ENCODE results near the gene SLC17A3. TPM values are rescaled to one million over a fixed set of nuclear protein-coding genes. Genes with fewer than 3 reads are reported as not detected.

SLC17A3 gene, protein sequence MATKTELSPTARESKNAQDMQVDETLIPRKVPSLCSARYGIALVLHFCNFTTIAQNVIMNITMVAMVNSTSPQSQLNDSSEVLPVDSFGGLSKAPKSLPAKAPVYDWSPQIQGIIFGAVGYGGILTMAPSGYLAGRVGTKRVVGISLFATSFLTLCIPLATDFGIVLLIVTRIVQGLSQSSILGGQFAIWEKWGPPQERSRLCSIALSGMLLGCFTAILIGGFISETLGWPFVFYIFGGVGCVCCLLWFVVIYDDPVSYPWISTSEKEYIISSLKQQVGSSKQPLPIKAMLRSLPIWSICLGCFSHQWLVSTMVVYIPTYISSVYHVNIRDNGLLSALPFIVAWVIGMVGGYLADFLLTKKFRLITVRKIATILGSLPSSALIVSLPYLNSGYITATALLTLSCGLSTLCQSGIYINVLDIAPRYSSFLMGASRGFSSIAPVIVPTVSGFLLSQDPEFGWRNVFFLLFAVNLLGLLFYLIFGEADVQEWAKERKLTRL
- not detected in 2 replicates for total RNA-seq

DNA sequence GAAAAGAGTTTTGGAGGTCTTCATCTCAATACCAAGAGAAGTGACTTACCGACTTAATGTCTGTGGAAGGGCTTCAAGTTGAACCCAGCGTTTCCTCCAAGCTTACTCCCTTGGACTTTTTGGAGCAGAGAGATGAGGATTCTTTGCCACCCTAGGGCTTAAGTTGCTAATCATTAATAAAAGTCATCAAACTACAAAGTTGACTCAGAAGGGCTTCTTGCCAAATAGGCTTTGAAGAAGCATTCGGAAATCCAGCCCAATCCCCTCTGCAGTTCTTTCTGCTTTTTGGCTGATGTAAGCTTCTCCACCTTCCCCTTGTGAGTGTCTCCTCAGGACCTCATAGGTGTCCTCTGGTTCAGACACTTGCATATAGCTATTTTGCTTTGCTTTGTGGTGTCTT, at the start of gene SLC17A3:
Gene SLC17A3, minus strand, starts transcription at position 126 of the 400 bp plus-strand sequence. CDS start 5,856 bp downstream, outside the sequence.
- DNase-seq (ENCODE audit: insufficient read length, low spot score, missing footprints) = no peak

DNA sequence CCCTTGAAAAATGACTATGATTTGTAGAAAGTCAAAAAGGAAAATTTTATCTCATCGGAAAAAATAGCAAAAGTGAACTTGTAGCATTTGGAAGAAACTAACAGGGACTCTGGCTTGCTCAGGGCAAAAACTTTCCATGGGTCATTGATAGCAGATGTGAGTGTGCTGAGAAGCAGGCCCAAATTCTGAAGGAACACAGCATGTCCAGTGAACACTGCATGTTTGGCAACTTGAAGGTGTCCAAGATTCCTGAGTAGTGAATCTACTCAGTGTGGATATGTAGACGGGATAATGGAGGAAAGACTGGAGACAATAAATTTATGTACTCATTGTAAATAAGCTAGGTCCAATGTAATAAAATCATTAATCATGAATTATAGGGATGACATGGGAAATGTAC, 48.3 kb upstream of the SLC17A3 start:
- Histone ChIP-seq H3K27ac (ENCODE audit: low read depth, low read length) (no peak overlapping the region), H3K79me2 (ENCODE audit: insufficient read depth, low read length) (no peaks in the 10 kb centered on the region), H3K36me3 (ENCODE audit: insufficient read depth, low read length) (no peaks in the 10 kb centered on the region), H3K27me3 (ENCODE audit: insufficient read depth, low read length) (no peaks in the 10 kb centered on the region), H3K4me2 (ENCODE audit: insufficient read depth, low read length) (no peak overlapping the region), H3K9me3 (ENCODE audit: low read depth, low read length) (no peaks in the 10 kb centered on the region), H3K4me1 (ENCODE audit: insufficient read depth, low read length) (no peaks in the 10 kb centered on the region), H4K20me1 (ENCODE audit: insufficient read depth, low read length) (no peaks in the 10 kb centered on the region), H2AFZ (ENCODE audit: low read length) (no peak overlapping the region), H3K4me3 (ENCODE audit: insufficient read depth, low read length) (no peak overlapping the region)
- no peak for DNase-seq (ENCODE audit: insufficient read length, low spot score, missing footprints)
- TF ChIP-seq, protein P1, sequence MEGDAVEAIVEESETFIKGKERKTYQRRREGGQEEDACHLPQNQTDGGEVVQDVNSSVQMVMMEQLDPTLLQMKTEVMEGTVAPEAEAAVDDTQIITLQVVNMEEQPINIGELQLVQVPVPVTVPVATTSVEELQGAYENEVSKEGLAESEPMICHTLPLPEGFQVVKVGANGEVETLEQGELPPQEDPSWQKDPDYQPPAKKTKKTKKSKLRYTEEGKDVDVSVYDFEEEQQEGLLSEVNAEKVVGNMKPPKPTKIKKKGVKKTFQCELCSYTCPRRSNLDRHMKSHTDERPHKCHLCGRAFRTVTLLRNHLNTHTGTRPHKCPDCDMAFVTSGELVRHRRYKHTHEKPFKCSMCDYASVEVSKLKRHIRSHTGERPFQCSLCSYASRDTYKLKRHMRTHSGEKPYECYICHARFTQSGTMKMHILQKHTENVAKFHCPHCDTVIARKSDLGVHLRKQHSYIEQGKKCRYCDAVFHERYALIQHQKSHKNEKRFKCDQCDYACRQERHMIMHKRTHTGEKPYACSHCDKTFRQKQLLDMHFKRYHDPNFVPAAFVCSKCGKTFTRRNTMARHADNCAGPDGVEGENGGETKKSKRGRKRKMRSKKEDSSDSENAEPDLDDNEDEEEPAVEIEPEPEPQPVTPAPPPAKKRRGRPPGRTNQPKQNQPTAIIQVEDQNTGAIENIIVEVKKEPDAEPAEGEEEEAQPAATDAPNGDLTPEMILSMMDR (IDR thresholded peaks at IDR 0.05; ENCODE audit: extremely low read depth, low read depth, low read length) = no peak

More for the DNA sequence above, at the start of gene SLC17A3:
- no peaks in the 10 kb centered on the region for H3K27me3 ChIP-seq (ENCODE audit: insufficient read depth, low read length)
- no peaks in the 10 kb centered on the region for H4K20me1 ChIP-seq (ENCODE audit: insufficient read depth, low read length)
- no peaks in the 10 kb centered on the region for H3K4me1 ChIP-seq (ENCODE audit: insufficient read depth, low read length)
- no peaks in the 10 kb centered on the region for H3K79me2 ChIP-seq (ENCODE audit: insufficient read depth, low read length)
- no peak within 1 kb of the TSS for H3K4me3 ChIP-seq (ENCODE audit: insufficient read depth, low read length)
- no peak within 1 kb of the TSS for H2AFZ ChIP-seq (ENCODE audit: low read length)
- no peaks in the 10 kb centered on the region for H3K36me3 ChIP-seq (ENCODE audit: insufficient read depth, low read length)
- H3K9me3 ChIP-seq (ENCODE audit: low read depth, low read length) = no peaks in the 10 kb centered on the region
- no peak within 1 kb of the TSS for H3K27ac ChIP-seq (ENCODE audit: low read depth, low read length)
- TF ChIP-seq, protein P1 (IDR thresholded peaks at IDR 0.05; ENCODE audit: extremely low read depth, low read depth, low read length) = no peak
- H3K4me2 ChIP-seq (ENCODE audit: insufficient read depth, low read length) = no peak within 1 kb of the TSS

DNA sequence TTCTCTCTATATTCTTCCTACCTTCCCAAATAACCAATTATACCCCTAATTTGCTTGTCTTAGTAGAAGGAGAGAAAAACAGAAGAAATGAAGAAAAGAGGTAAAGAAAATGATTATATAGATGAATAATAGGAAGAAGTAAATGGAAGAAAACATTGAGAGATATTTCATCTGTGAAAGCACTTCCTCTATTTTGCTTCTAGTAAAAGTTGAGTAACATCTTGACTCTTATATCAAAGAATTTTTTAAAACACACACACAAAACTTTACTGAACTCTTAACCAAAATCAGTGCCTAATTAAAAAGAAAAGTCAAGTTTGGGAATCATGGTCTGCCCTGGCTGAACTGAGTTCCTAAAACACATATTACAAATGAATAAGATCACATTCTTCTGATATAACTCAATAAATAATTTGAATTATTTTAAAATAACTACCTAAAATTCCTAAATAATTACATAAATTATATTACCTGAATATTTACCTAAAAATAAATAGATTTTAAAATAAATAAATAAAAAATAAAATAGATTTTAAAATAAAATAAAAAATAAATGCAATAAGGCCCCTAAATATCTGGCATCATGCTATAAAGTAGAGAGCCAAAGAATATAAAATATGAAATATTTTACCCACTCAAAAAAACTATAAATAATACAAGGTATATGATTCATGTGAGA, 47.6 kb upstream of the SLC17A3 start:
- no peak for DNase-seq (ENCODE audit: insufficient read length, low spot score, missing footprints)
- Histone ChIP-seq H3K27ac (ENCODE audit: low read depth, low read length) (no peak overlapping the region), H3K9me3 (ENCODE audit: low read depth, low read length) (no peaks in the 10 kb centered on the region), H3K36me3 (ENCODE audit: insufficient read depth, low read length) (no peaks in the 10 kb centered on the region), H3K4me3 (ENCODE audit: insufficient read depth, low read length) (no peak overlapping the region), H3K79me2 (ENCODE audit: insufficient read depth, low read length) (no peaks in the 10 kb centered on the region), H3K4me1 (ENCODE audit: insufficient read depth, low read length) (no peaks in the 10 kb centered on the region), H3K27me3 (ENCODE audit: insufficient read depth, low read length) (no peaks in the 10 kb centered on the region), H3K4me2 (ENCODE audit: insufficient read depth, low read length) (no peak overlapping the region), H4K20me1 (ENCODE audit: insufficient read depth, low read length) (no peaks in the 10 kb centered on the region), H2AFZ (ENCODE audit: low read length) (no peak overlapping the region)
- TF ChIP-seq, protein P1 (IDR thresholded peaks at IDR 0.05; ENCODE audit: extremely low read depth, low read depth, low read length) = no peak

DNA sequence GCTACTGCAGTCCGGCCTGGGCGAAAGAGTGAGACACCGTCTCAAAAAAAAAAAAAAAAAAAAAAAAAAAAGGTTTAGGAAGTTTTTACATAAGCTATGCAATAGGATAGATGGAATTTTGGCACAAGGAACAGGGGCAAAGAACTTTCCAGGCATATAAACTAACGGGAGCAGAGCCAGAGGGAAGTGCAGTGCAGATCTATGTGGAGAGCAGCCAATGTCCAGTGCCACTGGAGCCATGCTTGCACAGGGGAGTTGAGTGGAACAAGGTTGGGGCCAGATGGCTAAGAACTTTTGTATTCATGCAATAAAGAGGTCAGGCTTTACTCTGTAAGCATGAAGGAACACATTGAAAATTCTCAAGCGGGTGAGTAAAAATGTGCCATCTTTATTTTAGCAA, 45.6 kb upstream of the SLC17A3 start:
- H3K36me3 ChIP-seq (ENCODE audit: insufficient read depth, low read length) = no peaks in the 10 kb centered on the region
- H2AFZ ChIP-seq (ENCODE audit: low read length) = no peak overlapping the region
- H3K4me3 ChIP-seq (ENCODE audit: insufficient read depth, low read length) = no peak overlapping the region
- no peak for DNase-seq (ENCODE audit: insufficient read length, low spot score, missing footprints)
- no peaks in the 10 kb centered on the region for H3K79me2 ChIP-seq (ENCODE audit: insufficient read depth, low read length)
- H3K27ac ChIP-seq (ENCODE audit: low read depth, low read length) = no peak overlapping the region
- TF ChIP-seq, protein P1 (IDR thresholded peaks at IDR 0.05; ENCODE audit: extremely low read depth, low read depth, low read length) = no peak
- no peaks in the 10 kb centered on the region for H4K20me1 ChIP-seq (ENCODE audit: insufficient read depth, low read length)
- no peaks in the 10 kb centered on the region for H3K27me3 ChIP-seq (ENCODE audit: insufficient read depth, low read length)
- H3K4me2 ChIP-seq (ENCODE audit: insufficient read depth, low read length) = no peak overlapping the region
- no peaks in the 10 kb centered on the region for H3K9me3 ChIP-seq (ENCODE audit: low read depth, low read length)
- no peaks in the 10 kb centered on the region for H3K4me1 ChIP-seq (ENCODE audit: insufficient read depth, low read length)
